ENCODE data around the gene BBS9. TPM values are rescaled to one million over a fixed set of nuclear protein-coding genes. Genes with fewer than 3 reads are reported as not detected.

The BBS9 gene
- total RNA-seq, 1 experiment from 2014 or later = 5.1 TPM

DNA sequence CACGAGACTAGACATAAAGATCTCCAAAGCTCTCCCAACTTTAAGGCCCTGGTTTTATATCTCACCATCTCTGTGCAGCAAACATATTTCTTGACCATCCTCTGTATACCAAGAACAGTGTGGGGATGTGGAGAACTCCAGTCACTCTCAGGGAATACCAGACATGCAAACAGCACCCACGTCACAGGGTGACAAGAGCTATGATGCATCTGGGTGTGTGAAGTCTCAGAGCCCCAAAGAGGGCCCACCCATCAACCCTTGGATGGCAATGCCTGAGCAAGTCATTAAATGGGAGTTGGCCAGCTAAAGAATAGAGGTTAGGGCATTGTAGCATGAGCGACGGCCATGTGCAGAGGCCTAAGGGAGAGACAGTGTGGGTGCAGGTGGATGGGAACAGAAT is 402.5 kb downstream of the BBS9 start:
- Mint-ChIP-seq H3K36me3 (ENCODE audit: insufficient read depth, unreplicated experiment) (no peaks in the 10 kb centered on the region), H3K27me3 (ENCODE audit: insufficient read depth, unreplicated experiment) (no peaks in the 10 kb centered on the region), H3K4me1 (ENCODE audit: insufficient read depth, unreplicated experiment) (no peaks in the 10 kb centered on the region), H3K4me3 (ENCODE audit: unreplicated experiment) (no peak overlapping the region), H3K27ac (ENCODE audit: low read depth, unreplicated experiment) (no peak overlapping the region), H3K9me3 (ENCODE audit: unreplicated experiment) (no peaks in the 10 kb centered on the region)
- no TSS peak for BruUV-seq (replicated peaks)
- intact Hi-C loops (cut with micrococcal nuclease) = no loop called here
- TF ChIP-seq, protein P1, sequence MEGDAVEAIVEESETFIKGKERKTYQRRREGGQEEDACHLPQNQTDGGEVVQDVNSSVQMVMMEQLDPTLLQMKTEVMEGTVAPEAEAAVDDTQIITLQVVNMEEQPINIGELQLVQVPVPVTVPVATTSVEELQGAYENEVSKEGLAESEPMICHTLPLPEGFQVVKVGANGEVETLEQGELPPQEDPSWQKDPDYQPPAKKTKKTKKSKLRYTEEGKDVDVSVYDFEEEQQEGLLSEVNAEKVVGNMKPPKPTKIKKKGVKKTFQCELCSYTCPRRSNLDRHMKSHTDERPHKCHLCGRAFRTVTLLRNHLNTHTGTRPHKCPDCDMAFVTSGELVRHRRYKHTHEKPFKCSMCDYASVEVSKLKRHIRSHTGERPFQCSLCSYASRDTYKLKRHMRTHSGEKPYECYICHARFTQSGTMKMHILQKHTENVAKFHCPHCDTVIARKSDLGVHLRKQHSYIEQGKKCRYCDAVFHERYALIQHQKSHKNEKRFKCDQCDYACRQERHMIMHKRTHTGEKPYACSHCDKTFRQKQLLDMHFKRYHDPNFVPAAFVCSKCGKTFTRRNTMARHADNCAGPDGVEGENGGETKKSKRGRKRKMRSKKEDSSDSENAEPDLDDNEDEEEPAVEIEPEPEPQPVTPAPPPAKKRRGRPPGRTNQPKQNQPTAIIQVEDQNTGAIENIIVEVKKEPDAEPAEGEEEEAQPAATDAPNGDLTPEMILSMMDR (IDR thresholded peaks at IDR 0.05; ENCODE audit: unreplicated experiment) = no peak
- ChIA-PET CTCF (interaction anchor here (0.7 to 1.0 kb wide), 2 partner anchors 14 to 27 kb away, joined by 3 read pairs; no protein-coding TSS in a partner anchor), POLR2A (interaction anchor here (1.1 kb wide), 1 partner anchor 11 kb away, joined by 3 read pairs; no protein-coding TSS in a partner anchor)
- no peak for DNase-seq (ENCODE audit: unreplicated experiment)

DNA sequence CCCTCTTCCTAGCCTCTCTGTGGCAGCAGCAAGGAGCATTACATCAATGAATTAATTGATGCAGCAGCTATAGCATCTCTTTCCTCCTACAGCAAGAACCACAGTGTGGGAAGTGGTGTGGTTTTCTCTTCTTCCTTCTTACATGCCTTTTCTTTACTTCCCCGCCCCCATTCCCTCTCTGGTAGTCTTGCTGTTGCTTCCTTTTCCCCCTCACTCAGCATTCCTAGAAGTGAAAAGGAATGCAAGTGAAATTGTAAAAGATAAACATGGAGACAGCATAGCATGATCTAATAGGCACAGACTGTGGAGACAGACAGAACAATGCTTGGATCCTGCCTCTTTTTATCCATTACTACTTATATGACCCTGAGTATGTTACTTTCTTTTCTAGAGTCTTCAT is 405.5 kb downstream of the BBS9 start:
- ChIA-PET POLR2A (no interaction called here), CTCF (no interaction called here)
- no peak overlapping the region for H3K4me3 Mint-ChIP-seq (ENCODE audit: unreplicated experiment)
- TF ChIP-seq, protein P1 (IDR thresholded peaks at IDR 0.05; ENCODE audit: unreplicated experiment) = no peak
- H3K27me3 Mint-ChIP-seq (ENCODE audit: insufficient read depth, unreplicated experiment) = no peaks in the 10 kb centered on the region
- intact Hi-C loops (cut with micrococcal nuclease) = no loop called here
- no peaks in the 10 kb centered on the region for H3K36me3 Mint-ChIP-seq (ENCODE audit: insufficient read depth, unreplicated experiment)
- DNase-seq (ENCODE audit: unreplicated experiment) = no peak
- H3K4me1 Mint-ChIP-seq (ENCODE audit: insufficient read depth, unreplicated experiment) = no peaks in the 10 kb centered on the region
- no peaks in the 10 kb centered on the region for H3K9me3 Mint-ChIP-seq (ENCODE audit: unreplicated experiment)
- H3K27ac Mint-ChIP-seq (ENCODE audit: low read depth, unreplicated experiment) = no peak overlapping the region
- BruUV-seq (replicated peaks) = no TSS peak

DNA sequence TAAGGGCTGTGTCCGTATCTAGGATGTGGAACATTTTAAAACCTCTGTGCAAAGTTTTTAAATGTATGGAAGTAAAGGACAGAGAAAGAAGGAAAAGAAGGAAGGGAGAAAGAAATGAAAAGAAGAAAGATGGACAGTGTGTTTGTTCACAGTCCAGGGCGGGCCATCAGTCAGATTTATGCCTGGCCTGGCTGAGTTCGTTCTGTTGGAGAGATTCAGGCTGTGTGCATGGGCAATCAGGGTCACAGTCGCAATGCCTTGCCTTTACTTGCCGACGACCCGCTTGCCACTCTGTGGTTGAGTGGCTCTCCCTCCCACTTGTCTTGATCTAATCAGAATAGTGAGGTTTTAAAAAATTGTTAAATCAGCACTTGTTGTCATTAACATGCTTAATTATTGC is 406.6 kb downstream of the BBS9 start:
- no TSS peak for BruUV-seq (replicated peaks)
- TF ChIP-seq, protein P1 (IDR thresholded peaks at IDR 0.05; ENCODE audit: unreplicated experiment) = no peak
- DNase-seq (ENCODE audit: unreplicated experiment) = no peak
- no peaks in the 10 kb centered on the region for H3K9me3 Mint-ChIP-seq (ENCODE audit: unreplicated experiment)
- no peaks in the 10 kb centered on the region for H3K27me3 Mint-ChIP-seq (ENCODE audit: insufficient read depth, unreplicated experiment)
- no peak overlapping the region for H3K4me3 Mint-ChIP-seq (ENCODE audit: unreplicated experiment)
- H3K4me1 Mint-ChIP-seq (ENCODE audit: insufficient read depth, unreplicated experiment) = no peaks in the 10 kb centered on the region
- intact Hi-C loops (cut with micrococcal nuclease) = no loop called here
- ChIA-PET POLR2A (no interaction called here), CTCF (no interaction called here)
- H3K27ac Mint-ChIP-seq (ENCODE audit: low read depth, unreplicated experiment) = no peak overlapping the region
- H3K36me3 Mint-ChIP-seq (ENCODE audit: insufficient read depth, unreplicated experiment) = no peaks in the 10 kb centered on the region

DNA sequence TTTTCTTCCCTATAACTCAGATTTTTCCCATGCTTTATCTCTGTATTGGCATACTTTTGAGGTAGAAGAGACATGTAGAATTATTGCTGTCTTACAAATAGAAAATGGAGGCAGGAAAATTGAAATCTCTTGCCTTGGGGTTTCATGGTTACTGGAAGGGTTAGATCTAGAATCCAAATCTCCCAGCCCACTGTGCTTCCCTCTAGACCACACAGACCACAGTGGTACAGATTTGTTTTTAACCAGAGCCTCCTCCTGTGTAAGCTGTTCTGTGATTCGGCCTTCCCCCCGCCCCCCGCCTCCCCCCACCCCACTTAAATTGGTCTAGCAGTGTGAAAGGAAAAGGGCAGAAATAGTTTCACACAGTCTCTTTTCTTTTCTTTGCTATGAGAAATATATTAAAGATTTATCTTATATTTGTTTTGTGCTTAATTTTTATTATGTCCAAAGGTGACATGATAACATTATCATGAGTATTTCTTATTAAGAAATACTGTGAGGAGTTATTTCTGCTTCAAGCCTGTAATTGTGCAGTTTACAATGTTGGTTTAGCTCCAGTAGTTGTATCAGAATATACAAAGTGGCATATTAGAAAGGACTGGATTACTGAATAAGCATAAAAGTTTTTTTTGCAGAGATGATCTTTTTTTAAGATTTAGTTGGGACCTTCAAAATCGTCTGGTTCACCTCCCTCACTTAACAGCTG is 407.2 kb downstream of the BBS9 start:
- TF ChIP-seq, protein P1 (IDR thresholded peaks at IDR 0.05; ENCODE audit: unreplicated experiment) = no peak
- H3K36me3 Mint-ChIP-seq (ENCODE audit: insufficient read depth, unreplicated experiment) = no peaks in the 10 kb centered on the region
- H3K9me3 Mint-ChIP-seq (ENCODE audit: unreplicated experiment) = no peaks in the 10 kb centered on the region
- POLR2A ChIA-PET = interaction anchor here (0.6 kb wide), 1 partner anchor 346 kb away, joined by 3 read pairs; no protein-coding TSS in a partner anchor
- DNase-seq (ENCODE audit: unreplicated experiment) = no peak
- H3K4me1 Mint-ChIP-seq (ENCODE audit: insufficient read depth, unreplicated experiment) = no peaks in the 10 kb centered on the region
- no peak overlapping the region for H3K4me3 Mint-ChIP-seq (ENCODE audit: unreplicated experiment)
- CTCF ChIA-PET = no interaction called here
- H3K27me3 Mint-ChIP-seq (ENCODE audit: insufficient read depth, unreplicated experiment) = no peaks in the 10 kb centered on the region
- no TSS peak for BruUV-seq (replicated peaks)
- H3K27ac Mint-ChIP-seq (ENCODE audit: low read depth, unreplicated experiment) = no peak overlapping the region
- intact Hi-C loops (cut with micrococcal nuclease) = no loop called here

All from MCF 10A (cell line).